Putamen (tissue), 1 donor: ENCODE measurements around the gene ZBTB20.

Experiments used
- DNase-seq: peaks from one replicate; pipeline ENCODE4 v3.0.0-alpha.2; 2016; ENCODE audit warnings: low spot score

The ZBTB20 gene

DNA sequence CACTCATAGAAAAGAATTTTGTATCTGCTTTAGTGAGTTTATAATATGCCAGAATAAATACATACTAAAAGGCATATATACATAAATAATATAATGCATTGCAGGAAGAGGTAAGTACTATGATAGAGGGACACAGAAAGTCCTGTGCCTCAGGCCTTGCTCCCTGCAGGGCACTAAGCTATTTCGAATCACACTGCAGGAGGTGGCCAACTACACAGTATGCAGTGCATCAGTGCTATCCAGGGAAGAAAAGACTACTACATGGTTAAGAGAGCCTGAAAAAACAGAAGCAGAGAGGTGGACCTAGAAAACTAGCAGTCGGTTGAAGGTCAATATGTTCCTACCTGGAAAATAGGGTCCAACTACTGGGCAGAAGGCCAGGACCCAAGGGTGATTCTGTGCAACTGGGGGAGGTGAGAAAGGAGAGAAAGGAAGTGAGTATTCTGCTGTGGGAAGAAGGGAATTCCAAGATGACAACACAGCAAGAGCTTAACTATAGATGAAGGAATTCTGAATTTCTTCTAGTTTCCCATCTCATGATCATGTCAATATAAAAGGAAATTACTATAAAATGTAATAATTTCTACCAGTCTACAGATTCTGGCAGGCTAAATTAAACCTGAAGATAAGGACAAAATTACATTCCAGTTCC is 218.0 kb downstream of the ZBTB20 start:
- no peak for DNase-seq

DNA sequence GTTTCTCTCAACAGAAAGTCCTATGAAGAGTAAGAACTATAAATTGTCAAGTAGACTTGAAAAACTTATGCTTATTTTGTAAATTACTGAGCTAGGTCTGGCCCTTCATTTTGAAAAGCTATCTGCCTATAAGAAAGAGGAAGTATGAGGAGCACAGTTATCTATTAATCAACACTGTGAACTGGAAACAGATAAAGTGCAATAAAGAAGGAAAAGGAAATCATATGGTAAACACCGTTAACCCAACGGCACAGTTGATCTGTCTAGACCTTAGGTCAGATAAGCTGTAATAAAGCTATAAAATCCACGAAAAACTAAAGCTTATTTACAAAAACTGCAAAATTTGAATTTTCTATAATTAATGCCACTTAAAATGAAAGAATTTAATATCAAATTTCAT is 242.5 kb downstream of the ZBTB20 start:
- no peak for DNase-seq

DNA sequence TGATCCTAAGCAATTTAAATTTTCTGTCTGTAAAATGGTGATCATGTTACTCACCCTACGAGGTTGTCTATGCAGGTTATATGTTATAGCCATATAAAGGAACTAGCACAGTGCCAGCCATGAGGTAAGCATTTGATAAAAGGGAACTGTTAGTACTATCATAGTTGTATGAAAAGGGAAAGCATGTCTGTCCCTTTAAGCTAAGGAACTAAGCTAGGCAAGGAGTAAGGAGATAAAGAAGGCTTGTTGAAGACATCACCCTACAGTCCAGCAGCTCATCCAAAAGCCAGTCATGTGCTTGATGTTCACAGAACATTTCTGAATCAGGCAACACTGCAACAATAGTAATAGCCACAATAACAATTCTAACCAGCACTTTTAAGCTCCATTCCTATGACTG is 243.9 kb downstream of the ZBTB20 start:
- DNase-seq = no peak

DNA sequence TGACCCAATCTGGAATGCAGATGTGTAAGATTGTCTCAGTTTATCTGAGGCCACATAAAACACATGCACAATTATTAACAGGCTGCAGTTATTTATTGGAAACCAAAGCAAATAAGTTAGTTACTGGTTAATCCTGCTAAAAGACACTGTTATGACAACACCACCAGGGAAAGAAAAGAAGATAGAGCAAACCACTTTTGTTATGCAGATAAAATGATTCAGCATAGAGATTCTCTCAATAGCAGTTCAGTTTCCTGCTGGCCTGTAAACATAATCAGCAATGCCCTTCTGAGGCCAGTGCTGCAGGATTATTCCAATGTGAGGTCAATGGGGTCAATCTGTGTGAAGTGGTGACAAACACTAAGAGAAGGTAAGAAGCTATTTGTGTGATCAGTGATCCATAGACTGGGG is 244.4 kb downstream of the ZBTB20 start:
- DNase-seq = no peak

DNA sequence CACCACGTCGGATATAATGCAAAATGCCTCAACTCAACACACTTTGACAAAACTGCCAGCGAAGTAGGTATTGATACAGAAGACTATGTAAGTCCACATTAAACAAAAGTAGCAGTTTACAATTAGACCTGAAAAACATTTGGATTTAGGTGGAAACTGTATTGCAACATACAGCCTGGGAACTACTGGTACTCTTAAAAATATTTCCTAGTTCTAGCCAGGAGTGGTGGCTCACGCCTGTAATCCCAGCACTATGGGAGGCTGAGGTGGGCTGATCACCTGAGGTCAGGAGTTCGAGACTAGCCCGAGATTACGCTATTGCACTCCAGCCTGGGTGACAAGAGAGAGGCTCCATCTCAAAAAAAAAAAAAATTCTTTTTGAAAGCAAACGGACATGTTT is 246.2 kb downstream of the ZBTB20 start:
- DNase-seq = no peak

DNA sequence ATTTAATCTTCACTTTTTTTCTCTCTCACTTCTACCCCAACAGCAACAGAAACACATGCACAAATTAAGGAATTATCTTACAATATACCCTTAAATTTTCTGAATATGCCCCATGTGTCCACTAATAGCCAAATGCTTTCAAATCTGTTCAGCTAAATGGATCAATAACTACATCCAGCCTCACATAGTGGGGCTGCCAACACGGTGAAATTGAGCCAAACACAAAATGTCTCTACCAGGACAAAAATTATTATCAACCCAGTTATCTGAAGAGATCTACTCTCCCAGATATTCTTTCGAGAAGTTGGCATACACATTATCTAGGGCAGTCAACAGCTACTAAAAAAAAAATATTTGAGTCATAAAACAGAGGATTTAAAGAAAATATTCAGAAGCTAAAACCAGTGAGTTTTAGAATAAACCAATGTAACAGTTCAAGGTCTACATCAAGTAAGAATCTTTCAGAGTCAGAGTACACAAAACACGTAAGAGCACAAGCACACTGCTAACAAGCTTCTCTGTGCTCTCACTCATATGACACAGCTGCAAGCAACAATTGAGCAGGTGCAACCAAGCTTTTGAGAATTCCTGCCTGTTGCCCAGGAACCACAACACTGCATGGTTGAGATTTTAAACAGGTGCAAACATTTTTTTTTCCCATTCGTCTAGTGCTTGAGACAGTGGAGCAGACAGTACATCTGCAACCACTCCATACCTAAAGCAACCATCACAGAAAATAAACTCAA is 247.7 kb downstream of the ZBTB20 start:
- no peak for DNase-seq

DNA sequence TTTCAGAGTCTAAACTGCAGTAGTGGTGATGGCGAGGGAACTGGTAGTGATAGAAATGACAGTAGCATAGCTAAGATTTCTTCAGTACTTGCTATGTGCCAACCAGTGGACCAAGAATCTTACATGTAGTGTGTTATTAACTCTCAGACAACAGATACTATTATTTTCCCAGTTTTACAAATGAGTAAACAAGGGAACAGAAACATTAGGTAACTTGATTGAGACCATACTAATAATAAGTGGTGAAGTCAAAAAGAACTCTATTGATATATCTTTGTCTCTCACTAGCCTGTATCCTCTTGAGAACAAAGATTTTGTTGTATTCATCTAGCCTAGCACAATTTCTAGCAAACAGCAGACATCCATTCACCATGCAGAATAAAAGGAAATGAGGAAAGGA is 250.1 kb downstream of the ZBTB20 start:
- no peak for DNase-seq

DNA sequence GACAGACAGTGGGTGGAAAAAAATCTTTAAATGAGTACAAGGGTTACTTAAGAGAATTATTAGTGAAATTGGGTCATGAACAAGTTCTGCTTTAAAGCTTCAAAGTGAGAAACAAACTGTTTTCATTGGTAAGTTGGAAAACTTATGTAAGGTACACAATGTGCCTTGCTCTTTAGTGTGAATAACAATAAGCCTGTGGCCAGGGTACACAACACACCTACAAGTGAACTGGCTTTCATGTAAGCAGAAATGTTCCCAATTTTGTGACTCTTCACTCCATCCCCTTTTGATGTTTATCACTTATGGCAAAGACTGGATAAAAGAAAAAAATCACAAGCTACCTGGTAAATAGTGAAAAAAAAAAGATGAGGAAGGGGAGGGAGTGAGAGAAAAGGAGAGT is 253.7 kb downstream of the ZBTB20 start:
- DNase-seq = no peak

DNA sequence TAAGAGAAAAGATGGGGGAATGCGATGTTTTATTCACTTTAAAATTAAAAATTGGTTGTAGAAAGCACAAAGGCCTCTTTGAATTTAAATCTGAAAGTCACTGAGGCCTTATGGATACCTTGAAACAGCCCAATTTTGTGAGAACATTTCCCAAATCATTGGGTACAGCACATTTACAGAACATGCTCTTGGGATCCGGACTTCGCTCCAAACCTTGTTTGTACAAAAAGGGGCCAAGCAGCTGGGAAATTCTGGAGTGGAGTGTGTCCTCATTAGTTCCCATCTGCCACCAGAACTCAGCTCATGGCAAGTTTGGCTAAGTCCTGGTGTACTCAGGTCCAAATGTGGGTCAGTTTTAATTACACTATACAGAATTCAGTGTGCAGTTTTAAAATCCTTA is 254.2 kb downstream of the ZBTB20 start:
- no peak for DNase-seq

DNA sequence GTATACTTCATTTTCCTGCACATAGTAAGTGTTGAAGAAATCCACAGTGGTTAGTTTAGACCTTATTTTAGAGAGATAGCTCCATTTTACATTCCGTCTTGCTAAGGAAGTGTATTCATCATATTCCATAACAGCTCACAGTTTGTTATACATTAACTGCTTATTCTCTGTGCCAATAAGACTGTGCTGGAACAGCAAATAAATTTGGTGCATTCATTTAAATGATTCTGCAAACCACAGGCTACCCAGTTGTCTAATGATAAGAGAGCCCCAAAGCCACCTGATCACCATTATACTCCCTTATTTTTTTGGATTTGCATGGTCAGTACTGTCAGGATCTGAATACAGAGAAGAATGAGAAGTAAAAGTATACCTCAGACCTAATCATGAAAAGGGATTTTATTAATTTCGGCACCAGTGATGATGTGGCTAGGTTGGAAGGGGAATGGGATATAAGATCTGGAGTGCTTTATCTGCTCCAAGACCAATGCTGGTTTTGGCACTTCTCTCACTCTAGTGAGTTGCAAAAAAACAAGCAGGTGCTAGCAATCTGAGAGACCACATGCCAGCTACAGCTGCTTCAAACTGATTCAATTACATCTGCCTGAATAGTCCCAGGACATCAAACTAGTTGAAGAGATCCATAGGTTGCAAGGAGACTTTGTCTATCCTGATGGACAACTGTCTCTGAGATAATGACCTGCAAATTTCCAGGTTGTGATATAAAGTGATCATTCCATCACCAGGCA is 254.8 kb downstream of the ZBTB20 start:
- no peak for DNase-seq

DNA sequence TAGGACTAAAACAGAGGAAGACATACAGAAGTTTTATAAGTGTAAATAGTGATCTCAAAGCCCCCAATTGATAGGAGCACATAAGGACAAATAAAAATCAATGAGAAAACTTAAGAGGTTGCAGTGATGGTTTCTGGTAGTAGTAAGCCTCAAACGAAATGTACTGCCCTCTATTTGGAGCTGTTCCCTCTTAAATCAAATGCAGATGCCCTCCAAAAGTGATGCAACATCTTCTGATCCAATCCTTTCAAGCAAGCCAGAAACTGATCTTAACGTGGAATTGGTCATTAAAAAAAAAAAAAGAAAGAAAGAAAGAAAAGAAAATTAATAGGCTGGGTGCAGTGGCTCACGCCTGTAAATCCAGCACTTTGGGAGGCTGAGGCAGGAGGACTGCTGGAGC is 259.3 kb downstream of the ZBTB20 start:
- no peak for DNase-seq

DNA sequence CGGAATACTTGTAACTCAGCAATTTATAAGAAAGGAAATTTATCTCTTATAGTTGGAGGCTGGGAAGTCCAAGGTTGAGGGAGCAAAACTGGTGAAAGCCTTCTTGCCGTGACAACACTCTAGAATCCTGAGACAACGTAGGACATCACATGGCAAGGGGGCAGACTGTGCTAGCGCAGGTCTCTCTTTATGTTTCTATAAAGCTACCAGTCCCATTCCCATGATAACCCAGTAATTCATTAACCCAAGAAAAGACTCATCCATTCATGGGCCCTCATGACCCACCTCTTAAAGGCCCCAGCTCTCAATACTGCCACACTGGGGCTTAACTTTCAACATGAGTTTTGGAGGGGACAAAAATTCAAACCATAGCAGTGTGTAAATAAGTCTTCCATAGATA is 260.2 kb downstream of the ZBTB20 start:
- DNase-seq = no peak

DNA sequence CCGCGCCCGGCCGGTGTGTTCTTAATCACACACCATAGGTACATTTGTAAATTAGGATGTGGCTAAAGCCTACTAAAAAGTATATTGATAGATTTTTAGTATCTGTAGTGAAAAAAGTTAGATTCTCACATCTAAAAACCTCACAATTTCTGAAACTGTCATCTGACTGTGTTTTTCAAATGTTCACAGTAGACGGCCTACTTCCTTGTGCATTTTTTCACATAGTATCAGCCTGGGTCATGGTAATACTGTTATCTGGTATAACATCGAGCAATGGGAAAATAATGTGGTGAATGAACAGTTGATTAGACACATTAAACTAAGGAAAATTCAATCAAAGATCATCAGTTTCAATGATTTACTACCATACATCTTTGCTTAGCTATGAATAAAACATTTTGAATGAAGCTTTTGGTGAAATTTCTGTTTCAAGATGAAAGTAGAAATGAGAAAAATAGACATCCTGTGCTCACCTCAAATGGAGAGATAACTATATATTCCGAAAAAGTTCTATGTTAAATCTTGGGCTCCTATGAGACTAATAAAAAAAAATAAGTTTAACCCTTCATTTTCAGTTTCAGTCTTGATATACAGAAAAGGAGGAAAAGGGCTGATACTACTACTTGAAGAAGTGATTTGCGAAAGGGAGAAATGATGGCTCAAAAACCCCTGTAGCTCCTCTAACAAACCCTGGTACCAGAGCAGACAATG is 262.7 kb downstream of the ZBTB20 start:
- no peak for DNase-seq

DNA sequence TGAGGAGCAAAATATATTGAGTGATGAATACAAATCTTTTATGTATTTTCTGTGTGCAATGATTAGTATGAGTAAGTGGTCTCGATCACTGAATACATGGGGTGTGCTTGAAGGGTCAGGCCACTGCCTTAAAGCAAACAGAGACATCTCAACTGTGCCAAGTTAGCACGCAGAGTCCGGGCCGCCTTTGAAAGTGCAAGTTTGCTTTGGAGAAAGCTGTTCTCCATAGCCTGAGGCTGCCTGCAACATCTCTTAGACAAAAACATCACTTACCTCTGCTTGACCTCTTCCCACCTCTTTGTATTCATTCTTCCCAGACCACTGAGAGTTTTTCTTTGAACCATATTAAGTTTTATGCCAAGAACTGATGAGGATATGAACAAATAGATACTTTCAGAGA is 267.0 kb downstream of the ZBTB20 start:
- no peak for DNase-seq

DNA sequence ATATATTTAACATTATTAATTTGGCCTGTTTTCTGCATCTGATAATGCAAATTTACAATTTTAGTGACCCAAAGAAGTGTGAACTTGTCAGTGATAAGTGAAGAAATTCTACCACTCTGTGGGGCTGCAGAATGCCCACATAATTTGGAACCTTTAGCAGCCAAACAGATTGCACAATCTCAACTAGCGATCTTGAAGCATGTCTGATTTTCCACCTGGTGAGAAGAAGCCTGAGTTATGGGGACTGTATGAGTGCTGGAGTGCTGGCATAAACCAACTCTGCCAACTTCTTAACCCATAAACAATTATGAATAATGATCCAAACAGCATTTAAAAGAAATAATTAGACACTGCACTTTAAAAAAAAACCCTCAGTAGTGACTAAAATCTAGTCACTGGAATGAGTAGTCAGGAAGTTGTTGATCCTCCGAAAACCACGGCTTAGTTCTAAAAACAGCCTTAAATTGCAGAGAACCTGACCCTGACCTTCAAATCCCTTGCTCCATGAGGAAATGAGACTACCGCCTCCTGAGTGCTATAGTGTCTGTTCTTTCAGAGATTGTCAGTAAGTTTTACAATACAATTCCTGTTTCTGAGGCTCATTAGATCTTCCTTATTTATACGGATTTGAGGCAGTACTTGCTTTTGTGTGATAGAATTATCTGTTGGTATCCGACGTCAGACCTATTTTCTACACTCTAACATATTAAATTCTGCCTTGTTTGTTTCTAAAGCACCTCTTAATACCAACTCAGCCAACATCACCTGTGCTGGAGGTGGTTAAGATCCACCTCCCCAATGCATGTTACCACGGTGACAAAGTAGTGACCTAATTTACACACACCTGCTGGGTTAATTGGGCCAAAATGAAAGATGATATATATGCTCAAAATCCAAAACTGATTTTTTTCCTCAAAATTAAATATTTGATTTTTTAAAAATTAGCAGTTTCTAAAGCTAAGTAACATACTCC is 267.7 kb downstream of the ZBTB20 start:
- DNase-seq = no peak

DNA sequence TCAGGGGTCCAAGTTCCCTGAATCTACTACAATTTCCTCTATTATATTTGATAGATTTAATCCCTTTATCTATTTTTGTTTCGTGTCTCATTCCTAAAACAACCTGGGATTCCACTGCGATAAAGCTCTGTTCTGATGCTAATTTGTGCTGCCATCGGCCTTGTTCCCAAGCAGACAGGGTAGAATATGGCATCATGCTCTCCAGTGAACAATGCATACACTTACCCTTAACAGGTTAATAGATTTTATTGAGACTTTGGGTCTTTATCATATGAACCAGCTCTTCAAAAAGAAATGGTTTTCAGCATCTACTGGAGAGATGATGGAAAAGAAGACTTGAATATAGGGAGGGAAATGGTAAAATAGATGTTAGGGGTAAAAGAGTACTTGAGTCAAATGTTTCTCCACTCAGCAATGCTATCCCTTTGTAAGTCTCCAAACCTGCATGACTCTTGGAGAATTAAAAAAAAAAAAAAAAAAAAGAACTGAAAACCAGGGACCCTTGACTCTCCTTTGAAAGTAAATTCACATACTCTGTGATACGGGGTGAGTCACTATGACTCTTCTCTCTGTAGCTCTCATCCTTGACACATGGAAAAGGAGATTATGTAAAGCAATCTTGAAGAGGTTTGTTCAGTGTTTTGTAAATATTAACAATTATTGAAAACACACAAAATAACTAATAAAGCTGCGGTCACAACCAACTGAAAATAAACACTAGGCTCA is 268.8 kb downstream of the ZBTB20 start:
- DNase-seq = no peak

DNA sequence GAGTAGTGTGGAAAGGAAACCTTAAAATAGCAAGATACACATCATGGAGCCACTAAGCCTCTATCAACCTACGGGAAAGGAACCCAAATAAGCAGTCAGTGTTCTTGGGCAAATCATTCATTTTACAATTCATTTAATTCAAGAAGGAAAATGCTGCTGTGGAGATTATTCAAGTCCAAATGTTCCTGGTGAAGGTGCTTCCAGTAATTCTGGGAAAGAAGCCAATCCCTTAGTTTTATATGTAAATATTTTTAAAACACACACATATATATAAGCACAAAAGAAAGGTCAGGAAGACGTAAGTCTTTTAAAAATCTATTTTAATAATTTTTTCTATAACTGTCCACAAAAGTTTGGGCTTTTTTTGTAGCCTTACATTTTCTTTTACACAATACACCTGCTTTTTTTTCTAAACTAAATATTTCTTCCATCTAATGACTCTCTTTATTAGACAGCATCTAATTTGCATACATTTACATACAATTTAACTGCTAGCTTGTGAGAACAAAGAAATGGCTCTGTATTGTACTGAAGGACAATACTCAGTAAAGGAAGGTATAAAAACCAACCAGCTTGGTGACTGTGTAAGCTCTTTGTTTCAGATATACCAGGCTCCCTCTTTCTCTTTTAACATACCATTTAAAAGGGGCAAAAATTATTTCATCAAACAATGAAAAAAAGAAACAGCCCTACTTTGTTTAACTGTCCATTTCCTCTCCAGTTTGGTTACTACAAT is 269.5 kb downstream of the ZBTB20 start:
- peak; percentile 72 for DNase-seq

DNA sequence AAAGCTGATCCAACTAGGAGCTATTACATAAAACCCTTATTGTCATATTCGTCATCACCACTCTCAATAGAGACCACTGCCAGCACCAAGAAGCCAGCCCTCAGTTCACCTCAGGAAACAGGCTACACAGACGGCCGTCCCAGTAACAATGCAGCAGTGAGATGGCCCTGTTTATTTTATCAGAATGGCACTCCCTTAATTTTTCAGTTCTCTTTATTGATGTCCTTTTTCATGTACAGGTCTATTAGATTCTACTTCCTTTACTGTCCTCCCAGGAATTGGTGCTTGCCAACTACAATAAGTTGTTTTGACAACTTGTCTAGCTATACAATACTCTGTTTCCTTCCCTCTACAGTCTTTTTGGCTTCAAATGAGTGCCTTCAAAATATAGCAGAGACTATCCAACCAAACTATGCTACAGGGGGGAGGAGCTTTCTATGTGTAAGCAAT is 272.5 kb downstream of the ZBTB20 start:
- DNase-seq = no peak

DNA sequence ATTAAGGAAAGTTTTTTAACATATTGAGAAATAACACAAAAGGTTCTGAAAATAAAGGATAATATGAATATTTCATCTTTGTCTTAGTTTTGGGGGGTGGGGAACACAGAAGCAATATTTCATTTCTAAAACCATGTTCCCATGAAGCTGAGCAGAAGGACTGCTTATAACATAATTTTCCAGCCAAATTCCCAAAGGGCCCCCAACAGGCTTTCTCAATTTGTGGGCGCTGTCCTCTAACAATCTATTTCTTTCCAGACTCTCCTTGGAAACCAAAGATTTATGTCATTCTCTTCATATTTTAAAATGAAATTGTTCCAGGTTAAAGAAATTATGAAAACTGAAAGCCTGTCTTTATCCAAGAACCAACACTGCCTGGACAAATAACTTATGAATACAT is 273.5 kb downstream of the ZBTB20 start:
- no peak for DNase-seq

DNA sequence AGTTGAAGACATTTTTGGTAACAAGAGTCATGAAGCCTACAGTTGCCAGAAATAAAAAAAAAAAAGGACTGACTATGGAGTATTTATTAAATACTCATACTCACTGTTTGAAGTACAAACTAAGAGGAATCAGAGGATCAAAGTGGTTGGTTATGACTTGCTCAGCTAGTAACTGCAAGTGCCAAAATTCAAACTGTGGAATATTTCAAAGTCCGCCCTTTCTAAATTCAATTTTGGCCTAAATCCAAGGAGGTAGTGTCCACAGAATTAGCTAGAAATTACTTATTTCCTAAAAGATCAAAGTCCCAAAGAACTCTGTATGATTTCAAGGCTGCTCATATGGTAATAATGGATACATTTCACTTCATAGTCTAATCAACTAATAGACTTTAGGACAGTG is 274.5 kb downstream of the ZBTB20 start:
- DNase-seq = no peak
